GM23248 (cell line): ENCODE data around the gene NLRP4.

Experiments
- EZH2 ChIP-seq: fragments of 200-600 bp; sonication (generic); IDR thresholded peaks from 2 replicates; pipeline ENCODE4 v1.6.1; 2018; ENCODE audit warnings: antibody characterized with exemption, mild to moderate bottlenecking; ENCODE audit not compliant: insufficient read depth, poor library complexity, severe bottlenecking
- EZH2phosphoT487 ChIP-seq: fragments of 200-600 bp; sonication (generic); IDR thresholded peaks from 2 replicates; pipeline ENCODE4 v1.6.1; 2018; ENCODE audit warnings: antibody characterized with exemption, moderate library complexity, mild to moderate bottlenecking, low read depth; ENCODE audit not compliant: insufficient read depth

DNA sequence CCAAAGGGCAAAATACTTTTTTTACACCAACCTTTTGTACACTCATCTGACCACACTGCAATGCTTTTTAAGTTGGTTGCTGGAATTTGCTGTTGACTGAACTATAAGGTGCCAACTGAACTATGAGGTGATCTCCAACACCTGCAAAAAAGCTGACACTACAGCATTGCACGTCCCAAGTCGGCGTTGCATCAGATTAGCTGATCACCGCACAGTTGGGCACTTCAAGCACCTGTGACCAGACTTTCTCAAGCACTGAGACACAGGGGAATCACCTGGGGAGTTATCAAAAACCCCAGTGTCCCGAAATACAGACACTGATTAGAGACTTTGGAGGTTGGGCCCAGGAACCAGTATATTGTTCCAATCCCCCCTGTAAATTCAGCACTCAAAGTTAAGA, 5.7 kb upstream of the NLRP4 start:
- TF ChIP-seq EZH2phosphoT487 (no peak), EZH2 (no peak)
